Measurements from ENCODE around the gene BDKRB2.

The BDKRB2 gene

GRCh38 chr14:96202441-96203094 lies 2.1 kb upstream of the BDKRB2 start:
- H3K36me3 Mint-ChIP-seq (ENCODE audit: low read depth) = no peaks in the 10 kb centered on the region
- H3K4me1 Mint-ChIP-seq (ENCODE audit: low read depth) = peaks cover 10% of the 10 kb centered on the region
- H3K27me3 Mint-ChIP-seq (ENCODE audit: low read depth) = peaks cover 13% of the 10 kb centered on the region
- H3K27ac Mint-ChIP-seq = no peak overlapping the region
- no peak overlapping the region for H3K4me3 Mint-ChIP-seq
- H3K9me3 Mint-ChIP-seq = no peaks in the 10 kb centered on the region

- H3K27me3 Mint-ChIP-seq (ENCODE audit: low read depth) = peaks cover 13% of the 10 kb centered on the region
- H3K9me3 Mint-ChIP-seq = no peaks in the 10 kb centered on the region
- peaks cover 10% of the 10 kb centered on the region for H3K4me1 Mint-ChIP-seq (ENCODE audit: low read depth)
- H3K36me3 Mint-ChIP-seq (ENCODE audit: low read depth) = no peaks in the 10 kb centered on the region
- H3K4me3 Mint-ChIP-seq = no peak overlapping the region
- H3K27ac Mint-ChIP-seq = no peak overlapping the region
These were observed 1.5 kb upstream of the BDKRB2 start for GRCh38 chr14:96203116-96203515.

- Mint-ChIP-seq H3K4me3 (no peak overlapping the region), H3K27ac (no peak overlapping the region), H3K27me3 (ENCODE audit: low read depth) (peaks cover 13% of the 10 kb centered on the region), H3K4me1 (ENCODE audit: low read depth) (peaks cover 6% of the 10 kb centered on the region), H3K36me3 (ENCODE audit: low read depth) (no peaks in the 10 kb centered on the region), H3K9me3 (no peaks in the 10 kb centered on the region)
These were observed 1.0 kb upstream of the BDKRB2 start for GRCh38 chr14:96203635-96204034.

- Mint-ChIP-seq H3K27me3 (ENCODE audit: low read depth) (peaks cover 13% of the 10 kb centered on the region), H3K4me1 (ENCODE audit: low read depth) (peaks cover 3% of the 10 kb centered on the region), H3K36me3 (ENCODE audit: low read depth) (no peaks in the 10 kb centered on the region), H3K4me3 (no peak overlapping the region), H3K9me3 (no peaks in the 10 kb centered on the region), H3K27ac (no peak overlapping the region)
These were observed 679 bp downstream of the BDKRB2 start for GRCh38 chr14:96205059-96205977.

- Mint-ChIP-seq H3K27ac (no peak overlapping the region), H3K27me3 (ENCODE audit: low read depth) (peaks cover 13% of the 10 kb centered on the region), H3K9me3 (no peaks in the 10 kb centered on the region), H3K4me3 (no peak overlapping the region), H3K36me3 (ENCODE audit: low read depth) (no peaks in the 10 kb centered on the region), H3K4me1 (ENCODE audit: low read depth) (peaks cover 3% of the 10 kb centered on the region)
These were observed 1.3 kb downstream of the BDKRB2 start for GRCh38 chr14:96205978-96206360.

GRCh38 chr14:96206461-96206860 lies 1.8 kb downstream of the BDKRB2 start:
- peaks cover 3% of the 10 kb centered on the region for H3K4me1 Mint-ChIP-seq (ENCODE audit: low read depth)
- H3K4me3 Mint-ChIP-seq = no peak overlapping the region
- H3K9me3 Mint-ChIP-seq = no peaks in the 10 kb centered on the region
- no peak overlapping the region for H3K27ac Mint-ChIP-seq
- H3K27me3 Mint-ChIP-seq (ENCODE audit: low read depth) = peaks cover 13% of the 10 kb centered on the region
- H3K36me3 Mint-ChIP-seq (ENCODE audit: low read depth) = no peaks in the 10 kb centered on the region

GRCh38 chr14:96207686-96208085 lies 3.0 kb downstream of the BDKRB2 start:
- Mint-ChIP-seq H3K4me3 (no peak overlapping the region), H3K27ac (no peak overlapping the region), H3K27me3 (ENCODE audit: low read depth) (peaks cover 7% of the 10 kb centered on the region), H3K36me3 (ENCODE audit: low read depth) (no peaks in the 10 kb centered on the region), H3K4me1 (ENCODE audit: low read depth) (peaks cover 3% of the 10 kb centered on the region), H3K9me3 (peaks cover 8% of the 10 kb centered on the region)

- H3K4me3 Mint-ChIP-seq = no peak overlapping the region
- H3K4me1 Mint-ChIP-seq (ENCODE audit: low read depth) = peaks cover 3% of the 10 kb centered on the region
- H3K36me3 Mint-ChIP-seq (ENCODE audit: low read depth) = no peaks in the 10 kb centered on the region
- H3K27ac Mint-ChIP-seq = no peak overlapping the region
- H3K27me3 Mint-ChIP-seq (ENCODE audit: low read depth) = peaks cover 7% of the 10 kb centered on the region
- H3K9me3 Mint-ChIP-seq = peaks cover 11% of the 10 kb centered on the region
These were observed 4.1 kb downstream of the BDKRB2 start for GRCh38 chr14:96208739-96209138.

- H3K36me3 Mint-ChIP-seq (ENCODE audit: low read depth) = no peaks in the 10 kb centered on the region
- H3K27me3 Mint-ChIP-seq (ENCODE audit: low read depth) = no peaks in the 10 kb centered on the region
- H3K4me1 Mint-ChIP-seq (ENCODE audit: low read depth) = no peaks in the 10 kb centered on the region
- peaks cover 11% of the 10 kb centered on the region for H3K9me3 Mint-ChIP-seq
- no peak overlapping the region for H3K4me3 Mint-ChIP-seq
- H3K27ac Mint-ChIP-seq = no peak overlapping the region
These were observed 7.5 kb downstream of the BDKRB2 start for GRCh38 chr14:96212140-96212539.

GRCh38 chr14:96212896-96213295 lies 8.3 kb downstream of the BDKRB2 start:
- H3K36me3 Mint-ChIP-seq (ENCODE audit: low read depth) = no peaks in the 10 kb centered on the region
- no peak overlapping the region for H3K27ac Mint-ChIP-seq
- H3K4me3 Mint-ChIP-seq = no peak overlapping the region
- H3K27me3 Mint-ChIP-seq (ENCODE audit: low read depth) = no peaks in the 10 kb centered on the region
- H3K4me1 Mint-ChIP-seq (ENCODE audit: low read depth) = no peaks in the 10 kb centered on the region
- H3K9me3 Mint-ChIP-seq = peaks cover 11% of the 10 kb centered on the region

GRCh38 chr14:96213871-96214465 lies 9.3 kb downstream of the BDKRB2 start:
- Mint-ChIP-seq H3K4me1 (ENCODE audit: low read depth) (no peaks in the 10 kb centered on the region), H3K4me3 (no peak overlapping the region), H3K27ac (no peak overlapping the region), H3K36me3 (ENCODE audit: low read depth) (no peaks in the 10 kb centered on the region), H3K9me3 (peaks cover 11% of the 10 kb centered on the region), H3K27me3 (ENCODE audit: low read depth) (no peaks in the 10 kb centered on the region)

- Mint-ChIP-seq H3K27me3 (ENCODE audit: low read depth) (no peaks in the 10 kb centered on the region), H3K9me3 (peaks cover 11% of the 10 kb centered on the region), H3K36me3 (ENCODE audit: low read depth) (no peaks in the 10 kb centered on the region), H3K4me3 (no peak overlapping the region), H3K27ac (no peak overlapping the region), H3K4me1 (ENCODE audit: low read depth) (no peaks in the 10 kb centered on the region)
These were observed 10.2 kb downstream of the BDKRB2 start for GRCh38 chr14:96214793-96215192.

GRCh38 chr14:96215452-96216244 lies 11.0 kb downstream of the BDKRB2 start:
- Mint-ChIP-seq H3K36me3 (ENCODE audit: low read depth) (no peaks in the 10 kb centered on the region), H3K4me1 (ENCODE audit: low read depth) (no peaks in the 10 kb centered on the region), H3K4me3 (no peak overlapping the region), H3K27me3 (ENCODE audit: low read depth) (no peaks in the 10 kb centered on the region), H3K9me3 (peaks cover 11% of the 10 kb centered on the region), H3K27ac (no peak overlapping the region)

GRCh38 chr14:96216627-96217026 lies 12.0 kb downstream of the BDKRB2 start:
- Mint-ChIP-seq H3K36me3 (ENCODE audit: low read depth) (no peaks in the 10 kb centered on the region), H3K9me3 (peaks cover 11% of the 10 kb centered on the region), H3K27me3 (ENCODE audit: low read depth) (no peaks in the 10 kb centered on the region), H3K4me3 (no peak overlapping the region), H3K27ac (no peak overlapping the region), H3K4me1 (ENCODE audit: low read depth) (no peaks in the 10 kb centered on the region)
